Psoas muscle (tissue), 8 donors: ENCODE data around the gene MPRIP. TPM values are rescaled to one million over a fixed set of nuclear protein-coding genes. Genes with fewer than 3 reads are reported as not detected.

Experiments
- ATAC-seq, 4 donors: fragments of 200-7000 bp; cut with Tn5 transposase; one replicate each; pipeline ENCODE4 v1.9.1; 2020; ENCODE audit warnings: moderate library complexity in 3 of 4, mild to moderate bottlenecking in 2 of 4
- DNase-seq, 2 donors: peaks; one replicate each; pipeline ENCODE4 v3.0.0-alpha.2; 2020
- H3K27ac ChIP-seq: fragments of 200-600 bp; one replicate; pipeline ENCODE4 v1.8.0; 2022
- H3K27me3 ChIP-seq, 3 donors: fragments of 200-600 bp in 1 of 3; one replicate each; pipeline versions ENCODE4 v1.6.1 to v1.8.0; 2013 to 2022; ENCODE audit warnings: low read length in 2 of 3, mild to moderate bottlenecking in 2 of 3, moderate library complexity in 1 of 3; ENCODE audit not compliant: insufficient read depth in 3 of 3
- H3K36me3 ChIP-seq, 2 donors: fragments of 200-600 bp in 1 of 2; one replicate each; pipeline versions ENCODE4 v1.6.1 to v1.8.0; 2013 to 2022; ENCODE audit warnings: low read depth in 1 of 2, mild to moderate bottlenecking in 1 of 2, moderate library complexity in 1 of 2; ENCODE audit not compliant: insufficient read depth in 1 of 2
- H3K4me1 ChIP-seq: fragments of 200-600 bp; one replicate; pipeline ENCODE4 v1.8.0; 2022
- H3K4me3 ChIP-seq: fragments of 200-600 bp; one replicate; pipeline ENCODE4 v1.8.0; 2022; ENCODE audit warnings: mild to moderate bottlenecking
- H3K9me3 ChIP-seq: fragments of 200-600 bp; one replicate; pipeline ENCODE4 v1.8.0; 2022
- WGBS, 3 donors: extraction: QIAGEN DNeasy Blood & Tissue Kit; methylation state at CpG; one replicate each; pipeline versions ENCODE4 v1.1.6 to v1.1.7; 2013; 5-methylcytosine and 5-hydroxymethylcytosine counted together
- intact Hi-C, 2 donors: fragments of 100-400 bp; cut with DNase I; formaldehyde crosslinking; loops; one replicate each; pipeline versions ENCODE4 v1.11.0 to v1.14.2; 2022
- polyA plus RNA-seq, 3 donors: library from polyadenylated mRNA; stranded (reverse); fragments of 200-250 nt; gene quantifications; one replicate each; pipeline ENCODE4 v1.2.3, GENCODE V29; 2013
- total RNA-seq, 4 donors: library from RNA; stranded (reverse); fragmentation: NEBNext Ultra II Directional in 2 of 4; extraction: Animal tissue kit (Norgen Biotek cat#: 25700) in 2 of 4; gene quantifications; one replicate each; pipeline versions ENCODE4 v1.2.1 to v1.2.4, GENCODE V29; 2021 to 2023
- TF ChIP-seq, protein P1 (sequence below): fragments of 200-600 bp; IDR thresholded peaks from one replicate; pipeline ENCODE4 v1.8.0; 2022; ENCODE audit warnings: antibody characterized with exemption
- donor health status: healthy with polysubstance abuse.
- donor health status: DM: no; HTN: no; CAD: no; lungs with moderate emphysema.
- donor health status: Bipolar disorder and iron deficiency.
- donor health status: healthy.
- donor health status: DM: yes; HTN: yes; CAD: no.
- donor health status: DM: no; HTN: no; CAD: no.
- donor health status: DM: no; HTN: no; CAD: no.
- donor health status: DM: yes; HTN: yes; CAD: no.

Gene MPRIP
- total and polyA plus RNA-seq, 7 donors: 142 to 322 (median 244) TPM

DNA sequence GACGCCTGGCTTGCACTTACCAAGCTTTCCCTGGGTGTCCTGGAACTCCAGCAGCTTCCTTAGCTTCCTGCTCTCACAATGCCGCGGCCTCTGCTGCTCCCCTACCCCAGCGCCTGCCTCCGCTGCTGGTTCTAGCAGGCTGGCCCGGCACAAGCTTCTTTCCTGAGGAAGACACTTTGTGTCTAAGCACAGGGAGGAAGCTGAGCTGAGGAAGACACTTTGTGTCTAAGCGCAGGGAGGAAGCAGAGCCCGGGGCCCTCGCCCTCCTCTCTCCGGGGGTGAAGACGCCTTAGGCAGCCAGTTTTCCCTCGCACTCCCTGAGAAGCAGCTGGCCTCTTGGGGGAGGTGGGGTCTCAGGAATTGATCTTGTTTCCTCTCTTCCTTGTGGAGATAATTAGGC is 99.0 kb downstream of the MPRIP start:
- DNase-seq (peak in 1 of 2 donors; percentile 7), ATAC-seq (no peak)
- intact Hi-C loops: no loop called here

DNA sequence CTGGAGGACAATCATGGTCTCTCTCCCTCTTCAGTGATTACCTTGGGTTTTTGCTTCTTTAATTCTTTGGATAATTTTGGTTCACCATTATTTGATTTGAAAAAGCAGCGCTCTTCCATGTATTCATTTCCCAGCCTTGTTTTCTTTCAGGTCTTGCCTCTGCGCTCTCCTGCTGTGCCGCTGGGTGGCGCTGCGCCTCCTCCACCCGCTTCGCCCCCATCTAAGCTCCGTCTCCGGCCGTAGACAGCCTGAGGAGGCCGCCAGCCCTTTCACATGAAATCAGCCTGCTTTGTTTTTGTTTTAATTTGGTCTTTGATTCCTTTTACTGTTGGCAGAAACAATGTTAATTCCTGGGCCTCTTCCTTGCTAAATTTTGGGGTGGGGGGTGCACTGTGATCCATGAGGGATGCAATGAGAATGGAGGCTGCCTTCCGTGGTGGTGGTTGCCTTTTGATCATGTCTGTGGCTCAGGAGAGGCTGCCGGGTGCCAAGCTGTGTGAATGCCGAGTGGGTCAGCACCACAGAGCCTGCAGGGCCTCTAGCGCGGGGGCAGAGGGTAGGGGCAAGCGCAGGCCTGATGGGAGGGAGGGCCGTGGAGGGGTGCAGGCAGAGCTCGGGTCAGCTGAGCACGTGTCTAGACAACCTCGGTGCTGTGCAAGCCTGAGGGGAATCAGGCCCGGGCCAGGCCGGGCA is 99.7 kb downstream of the MPRIP start:
- H3K4me3 ChIP-seq: no peak overlapping the region
- ATAC-seq (peak; percentile 38 to 68 (median 56)), DNase-seq (peak; percentile 47 to 77)
- H3K27me3 ChIP-seq: no peaks in the 10 kb centered on the region
- peaks cover 10 to 98% of the 10 kb centered on the region in 2 donors for H3K36me3 ChIP-seq
- H3K27ac ChIP-seq: no peak overlapping the region
- 56 to 65% (median 60%) methylated on average over 21 to 23 of the region's 23 CpGs for WGBS, 3 donors
- no peaks in the 10 kb centered on the region for H3K9me3 ChIP-seq
- intact Hi-C loops: no loop called here
- TF ChIP-seq, protein P1, sequence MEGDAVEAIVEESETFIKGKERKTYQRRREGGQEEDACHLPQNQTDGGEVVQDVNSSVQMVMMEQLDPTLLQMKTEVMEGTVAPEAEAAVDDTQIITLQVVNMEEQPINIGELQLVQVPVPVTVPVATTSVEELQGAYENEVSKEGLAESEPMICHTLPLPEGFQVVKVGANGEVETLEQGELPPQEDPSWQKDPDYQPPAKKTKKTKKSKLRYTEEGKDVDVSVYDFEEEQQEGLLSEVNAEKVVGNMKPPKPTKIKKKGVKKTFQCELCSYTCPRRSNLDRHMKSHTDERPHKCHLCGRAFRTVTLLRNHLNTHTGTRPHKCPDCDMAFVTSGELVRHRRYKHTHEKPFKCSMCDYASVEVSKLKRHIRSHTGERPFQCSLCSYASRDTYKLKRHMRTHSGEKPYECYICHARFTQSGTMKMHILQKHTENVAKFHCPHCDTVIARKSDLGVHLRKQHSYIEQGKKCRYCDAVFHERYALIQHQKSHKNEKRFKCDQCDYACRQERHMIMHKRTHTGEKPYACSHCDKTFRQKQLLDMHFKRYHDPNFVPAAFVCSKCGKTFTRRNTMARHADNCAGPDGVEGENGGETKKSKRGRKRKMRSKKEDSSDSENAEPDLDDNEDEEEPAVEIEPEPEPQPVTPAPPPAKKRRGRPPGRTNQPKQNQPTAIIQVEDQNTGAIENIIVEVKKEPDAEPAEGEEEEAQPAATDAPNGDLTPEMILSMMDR: peak; percentile 79
- H3K4me1 ChIP-seq: peaks cover 18% of the 10 kb centered on the region

More for the DNA sequence above, 99.0 kb downstream of the MPRIP start:
- no peaks in the 10 kb centered on the region for H3K27me3 ChIP-seq
- WGBS, 3 donors: 68 to 78% (median 77%) methylated on average over 12 of the region's 12 CpGs
- H3K9me3 ChIP-seq: no peaks in the 10 kb centered on the region
- no peak overlapping the region for H3K4me3 ChIP-seq
- H3K36me3 ChIP-seq: peaks cover 10 to 98% of the 10 kb centered on the region in 2 donors
- no peak overlapping the region for H3K27ac ChIP-seq
- peaks cover 14% of the 10 kb centered on the region for H3K4me1 ChIP-seq
- TF ChIP-seq, protein P1: no peak

DNA sequence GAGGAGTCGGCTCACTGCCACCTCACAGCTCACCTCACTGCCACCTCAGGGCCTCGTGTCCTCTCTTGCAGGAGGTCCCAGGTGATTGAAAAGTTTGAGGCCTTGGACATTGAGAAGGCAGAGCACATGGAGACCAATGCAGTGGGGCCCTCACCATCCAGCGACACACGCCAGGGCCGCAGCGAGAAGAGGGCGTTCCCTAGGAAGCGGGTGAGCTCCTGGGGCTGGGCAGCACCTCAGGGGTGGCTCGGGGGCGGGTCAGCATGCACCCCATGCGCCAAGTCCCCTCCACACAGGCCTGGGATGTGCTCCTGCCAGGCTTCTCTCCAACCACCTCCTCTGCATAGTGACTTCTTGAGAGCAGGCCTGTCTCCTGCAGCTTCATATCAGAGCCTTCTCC is 100.3 kb downstream of the MPRIP start:
- TF ChIP-seq, protein P1: no peak
- no peaks in the 10 kb centered on the region for H3K9me3 ChIP-seq
- H3K27ac ChIP-seq: no peak overlapping the region
- WGBS, 3 donors: 88 to 96% (median 91%) methylated on average over 11 of the region's 11 CpGs
- peaks cover 10 to 98% of the 10 kb centered on the region in 2 donors for H3K36me3 ChIP-seq
- H3K4me1 ChIP-seq: peaks cover 21% of the 10 kb centered on the region
- ATAC-seq: no peak
- DNase-seq: peak in 1 of 2 donors; percentile 3
- intact Hi-C loops: no loop called here
- H3K27me3 ChIP-seq: no peaks in the 10 kb centered on the region
- no peak overlapping the region for H3K4me3 ChIP-seq

DNA sequence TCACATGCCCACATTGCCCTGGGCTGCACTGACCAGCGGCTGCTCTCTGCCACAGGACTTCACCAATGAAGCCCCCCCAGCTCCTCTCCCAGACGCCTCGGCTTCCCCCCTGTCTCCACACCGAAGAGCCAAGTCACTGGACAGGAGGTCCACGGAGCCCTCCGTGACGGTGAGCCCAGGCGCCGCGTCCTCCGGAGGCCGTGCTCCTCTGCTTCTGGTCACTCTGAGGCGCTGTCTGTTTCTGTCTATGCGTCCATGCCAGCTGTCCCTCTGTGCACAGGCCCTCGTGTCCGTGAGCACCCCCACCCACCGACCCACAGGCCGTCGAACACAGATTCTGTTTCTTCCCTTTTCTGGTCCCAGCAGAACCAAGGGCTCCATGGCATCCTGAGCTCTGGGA is 101.2 kb downstream of the MPRIP start:
- ATAC-seq (no peak), DNase-seq (no peak)
- H3K4me1 ChIP-seq: peaks cover 21% of the 10 kb centered on the region
- H3K27me3 ChIP-seq: no peaks in the 10 kb centered on the region
- no peak overlapping the region for H3K4me3 ChIP-seq
- intact Hi-C loops: no loop called here
- WGBS, 3 donors: 89 to 93% (median 90%) methylated on average over 19 of the region's 19 CpGs
- TF ChIP-seq, protein P1: no peak
- no peaks in the 10 kb centered on the region for H3K9me3 ChIP-seq
- H3K27ac ChIP-seq: no peak overlapping the region
- peaks cover 10 to 98% of the 10 kb centered on the region in 2 donors for H3K36me3 ChIP-seq
